ENCODE data around the gene ARL15.

ARL15 gene

DNA sequence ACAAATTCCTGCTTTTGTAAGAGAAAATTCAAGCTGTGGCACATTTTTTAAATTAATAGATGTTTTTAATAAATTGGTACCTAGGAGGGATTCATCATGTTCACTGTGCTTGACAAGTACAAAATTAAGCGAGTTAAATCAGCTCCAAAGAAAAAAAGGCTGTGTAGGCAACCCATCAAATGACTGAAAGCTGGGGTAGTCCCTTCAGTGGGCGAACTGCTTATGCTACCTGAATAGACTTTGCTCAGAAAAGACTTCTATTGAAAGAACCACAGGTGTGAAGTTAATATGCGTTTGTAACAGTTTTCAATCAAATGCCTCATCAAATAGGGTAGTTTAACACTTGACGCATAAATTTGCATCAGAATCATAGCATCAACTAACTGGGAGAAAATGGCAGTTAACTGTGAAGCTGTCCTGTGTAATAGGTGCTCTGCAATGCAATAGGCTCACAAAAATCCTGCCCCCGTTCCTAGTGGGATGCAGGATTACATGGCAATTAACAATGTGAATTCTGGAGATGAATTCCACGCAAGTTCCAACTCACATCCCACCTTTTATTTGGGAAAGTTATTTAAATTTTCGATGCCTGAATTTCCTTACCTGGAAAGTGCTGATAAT is 14.4 kb upstream of the ARL15 start:
- TF ChIP-seq GATA3 (IDR thresholded peaks at IDR 0.05; ENCODE audit: low read depth, low read length) (no peak), GATA2 (IDR thresholded peaks at IDR 0.05; ENCODE audit: low read depth, low read length) (no peak)

DNA sequence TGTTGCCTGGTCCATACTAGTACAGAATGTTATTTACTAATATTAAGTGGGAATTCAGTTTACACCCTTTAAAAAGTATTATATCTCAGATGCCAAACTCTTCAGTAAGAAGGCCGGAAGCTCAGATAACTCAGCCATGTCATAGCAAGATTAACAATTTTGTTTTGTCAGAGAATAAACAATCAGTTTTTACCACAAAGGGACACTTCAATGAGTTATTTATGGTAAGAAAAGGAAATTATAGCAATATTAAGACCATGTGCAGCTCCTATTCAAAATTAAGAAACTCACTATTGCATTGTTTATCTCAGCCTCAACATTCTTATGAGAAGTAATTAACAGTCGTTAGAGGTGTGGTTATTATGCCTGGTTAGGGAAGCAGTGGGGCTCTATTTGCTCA is 13.1 kb upstream of the ARL15 start:
- no peak for TF ChIP-seq GATA3 (IDR thresholded peaks at IDR 0.05; ENCODE audit: low read depth, low read length)
- TF ChIP-seq GATA2 (IDR thresholded peaks at IDR 0.05; ENCODE audit: low read depth, low read length): no peak

DNA sequence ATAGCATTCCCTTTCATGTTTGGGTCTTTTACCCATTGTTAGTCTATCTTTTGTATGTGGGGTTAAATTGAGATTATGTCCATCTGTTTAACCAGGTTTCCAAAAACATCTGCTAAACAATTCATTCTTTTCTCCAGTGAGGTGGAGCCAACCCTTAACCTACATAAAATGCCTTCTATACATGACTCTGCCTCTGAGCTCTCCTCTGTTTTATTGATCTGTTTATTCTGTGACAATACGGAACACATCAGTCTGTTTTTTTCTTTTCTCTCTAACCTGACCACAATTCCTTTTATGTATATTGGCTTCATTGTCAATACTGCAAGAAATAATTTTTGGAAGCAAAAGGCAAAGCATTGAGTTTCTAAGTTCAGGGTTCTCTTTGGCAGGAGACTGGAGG is 9.9 kb upstream of the ARL15 start:
- TF ChIP-seq GATA3 (IDR thresholded peaks at IDR 0.05; ENCODE audit: low read depth, low read length) (no peak), GATA2 (IDR thresholded peaks at IDR 0.05; ENCODE audit: low read depth, low read length) (no peak)

DNA sequence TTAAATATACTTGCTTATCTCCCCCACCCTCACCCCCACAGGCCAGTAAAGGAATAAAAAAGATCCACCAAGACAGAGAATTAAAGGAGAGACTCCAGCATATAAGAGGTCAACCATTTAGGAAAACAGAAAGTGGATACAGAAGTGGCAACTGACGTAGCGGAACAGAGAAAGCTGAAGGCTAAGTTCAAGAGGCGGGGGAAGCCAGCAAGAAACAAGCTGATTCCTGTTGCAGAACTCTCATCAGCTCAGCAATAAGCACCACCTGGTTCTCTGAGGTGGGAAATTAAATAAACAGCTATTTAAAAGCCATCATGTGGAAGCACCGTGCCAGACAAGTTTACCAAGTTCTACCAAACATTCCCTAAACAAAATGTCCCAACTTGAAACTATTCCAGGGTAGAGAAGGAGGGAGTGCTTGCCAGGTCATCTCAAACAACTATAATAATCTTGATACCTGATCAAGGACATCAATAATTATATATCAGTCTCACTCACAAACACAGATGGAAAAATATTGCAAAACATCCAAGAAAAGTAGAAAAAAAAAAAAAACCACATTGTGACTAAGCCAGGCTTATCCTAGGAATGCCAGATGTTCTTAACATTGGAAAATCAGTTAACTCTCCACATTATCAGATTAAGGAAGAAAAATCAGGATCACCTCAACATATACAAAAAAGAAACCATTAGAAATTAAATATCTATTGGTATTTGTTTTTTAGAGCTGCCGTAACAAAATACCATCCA is 7.3 kb upstream of the ARL15 start:
- TF ChIP-seq GATA2 (IDR thresholded peaks at IDR 0.05; ENCODE audit: low read depth, low read length) (no peak), GATA3 (IDR thresholded peaks at IDR 0.05; ENCODE audit: low read depth, low read length) (no peak)

DNA sequence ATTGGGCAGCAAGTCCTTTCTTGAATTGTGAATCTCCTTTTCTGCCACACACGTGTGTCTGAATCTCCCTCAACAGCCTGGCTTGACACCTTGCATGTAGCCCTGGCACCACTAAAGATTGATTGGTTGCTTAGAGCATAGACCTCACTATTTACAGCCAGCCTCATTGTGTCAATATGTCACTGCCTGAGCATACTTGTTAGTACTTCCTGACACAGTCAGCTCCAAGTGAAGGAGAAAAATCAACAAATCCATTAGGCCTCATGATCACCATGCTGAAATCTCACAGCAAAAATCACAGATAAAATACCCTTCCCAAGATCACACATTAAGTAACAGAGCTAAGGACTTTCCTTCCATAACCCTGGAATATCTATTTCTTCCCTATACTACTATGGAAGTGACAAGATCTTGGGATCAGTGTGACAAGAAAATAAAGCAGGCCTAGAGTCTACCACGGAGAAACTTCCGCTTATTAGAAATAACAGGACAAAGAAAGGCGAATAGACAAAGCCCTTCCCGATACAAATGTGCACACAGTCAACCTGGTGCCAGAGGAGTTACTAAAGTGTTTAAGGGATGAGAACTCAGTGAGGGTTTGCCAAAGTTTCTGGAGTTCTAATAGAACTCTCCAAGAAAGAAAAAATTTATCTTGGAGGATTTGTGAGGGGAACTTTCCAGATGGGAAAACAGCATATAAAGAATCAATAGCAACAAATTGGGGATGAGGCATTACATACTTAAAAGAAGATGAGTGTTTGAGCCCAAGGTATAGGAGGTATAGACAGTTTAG is 5.6 kb upstream of the ARL15 start:
- no peak for TF ChIP-seq GATA2 (IDR thresholded peaks at IDR 0.05; ENCODE audit: low read depth, low read length)

DNA sequence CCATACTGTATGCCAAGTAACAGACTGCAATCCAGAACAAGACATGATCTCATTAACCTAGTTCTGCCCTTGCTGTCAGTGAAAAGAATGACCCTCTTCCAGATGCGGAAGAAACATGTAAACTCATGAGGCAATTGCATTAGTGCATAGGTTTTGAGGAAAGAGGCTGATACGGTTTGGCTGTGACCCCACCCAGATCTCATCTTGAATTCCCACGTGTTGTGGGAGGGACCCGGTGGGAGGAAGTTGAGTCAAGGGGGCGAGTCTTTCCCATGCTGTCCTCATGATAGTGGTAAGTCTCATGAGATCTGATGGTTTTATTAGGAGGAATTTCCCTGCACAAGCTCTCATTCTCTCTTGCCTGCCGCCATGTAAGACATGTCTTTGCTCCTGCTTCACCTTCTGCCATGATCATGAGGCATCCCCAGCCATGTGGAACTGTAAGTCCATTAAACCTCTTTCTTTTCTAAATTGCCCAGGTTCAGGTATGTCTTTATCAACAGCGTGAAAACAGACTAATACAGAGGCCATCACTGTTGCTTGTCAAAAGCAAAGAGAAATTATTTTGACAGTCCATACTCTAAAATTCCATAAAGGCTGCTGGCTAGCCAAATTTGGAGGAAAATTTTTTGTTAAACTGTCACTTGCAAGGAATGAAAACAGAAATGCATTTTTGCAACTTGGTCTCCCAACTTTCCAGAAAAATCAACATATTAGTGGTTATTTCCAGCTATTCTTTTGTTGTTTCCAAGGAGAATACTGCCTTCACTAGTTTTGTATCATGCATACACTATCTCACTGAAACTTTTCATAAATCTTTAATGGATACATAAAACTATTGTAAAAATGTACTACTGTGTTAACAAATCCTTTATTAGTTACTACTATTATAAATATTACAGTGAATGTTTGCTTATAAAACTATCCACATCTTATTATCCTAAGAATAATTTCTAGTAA is 3.2 kb upstream of the ARL15 start:
- TF ChIP-seq GATA3 (IDR thresholded peaks at IDR 0.05; ENCODE audit: low read depth, low read length): no peak
- no peak for TF ChIP-seq GATA2 (IDR thresholded peaks at IDR 0.05; ENCODE audit: low read depth, low read length)

DNA sequence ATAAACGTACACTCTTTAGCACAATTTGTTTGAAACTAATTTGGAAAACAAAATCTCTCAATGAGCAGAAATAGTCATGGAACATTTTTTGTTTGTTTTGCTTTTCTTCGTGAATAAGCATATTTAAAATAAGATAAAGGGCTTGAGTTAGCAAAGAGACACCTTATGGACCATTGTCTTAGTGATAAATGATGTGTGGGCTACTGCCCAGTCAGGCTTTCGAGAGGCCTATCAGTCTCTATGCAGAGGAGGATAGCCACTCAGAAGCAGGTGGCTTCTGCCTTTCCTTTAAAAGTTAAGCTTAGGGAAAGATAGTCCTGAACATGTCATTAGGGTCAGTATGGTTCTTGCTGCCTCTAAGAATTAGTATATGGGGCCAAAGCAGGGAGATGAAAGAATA is 2.1 kb upstream of the ARL15 start:
- TF ChIP-seq GATA2 (IDR thresholded peaks at IDR 0.05; ENCODE audit: low read depth, low read length): no peak

DNA sequence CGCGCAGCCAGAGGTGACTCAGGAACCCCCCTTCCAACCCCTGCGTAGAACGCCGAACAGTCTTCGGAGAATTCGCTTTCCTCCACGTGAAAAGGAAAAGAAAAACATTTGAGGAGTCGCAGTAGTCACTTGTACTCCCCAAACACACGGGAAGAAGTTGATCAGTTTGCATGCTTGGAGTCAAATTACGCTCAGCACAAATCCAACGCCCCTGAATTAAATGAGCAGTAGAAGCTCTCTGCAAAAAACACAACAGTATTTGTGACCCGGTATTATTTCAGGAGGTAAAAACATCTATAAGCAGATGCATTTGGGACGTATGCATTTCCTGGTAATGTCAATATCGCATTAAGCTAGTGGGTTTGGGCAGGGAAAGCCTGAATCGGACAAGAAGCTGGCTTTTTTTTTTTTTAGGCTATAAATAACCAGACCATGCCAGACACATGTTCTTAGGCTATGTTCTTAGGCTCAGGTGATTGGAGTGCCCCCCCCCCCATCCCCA is 854 bp upstream of the ARL15 start:
- no peak for TF ChIP-seq GATA3 (IDR thresholded peaks at IDR 0.05; ENCODE audit: low read depth, low read length)
- no peak for TF ChIP-seq GATA2 (IDR thresholded peaks at IDR 0.05; ENCODE audit: low read depth, low read length)

DNA sequence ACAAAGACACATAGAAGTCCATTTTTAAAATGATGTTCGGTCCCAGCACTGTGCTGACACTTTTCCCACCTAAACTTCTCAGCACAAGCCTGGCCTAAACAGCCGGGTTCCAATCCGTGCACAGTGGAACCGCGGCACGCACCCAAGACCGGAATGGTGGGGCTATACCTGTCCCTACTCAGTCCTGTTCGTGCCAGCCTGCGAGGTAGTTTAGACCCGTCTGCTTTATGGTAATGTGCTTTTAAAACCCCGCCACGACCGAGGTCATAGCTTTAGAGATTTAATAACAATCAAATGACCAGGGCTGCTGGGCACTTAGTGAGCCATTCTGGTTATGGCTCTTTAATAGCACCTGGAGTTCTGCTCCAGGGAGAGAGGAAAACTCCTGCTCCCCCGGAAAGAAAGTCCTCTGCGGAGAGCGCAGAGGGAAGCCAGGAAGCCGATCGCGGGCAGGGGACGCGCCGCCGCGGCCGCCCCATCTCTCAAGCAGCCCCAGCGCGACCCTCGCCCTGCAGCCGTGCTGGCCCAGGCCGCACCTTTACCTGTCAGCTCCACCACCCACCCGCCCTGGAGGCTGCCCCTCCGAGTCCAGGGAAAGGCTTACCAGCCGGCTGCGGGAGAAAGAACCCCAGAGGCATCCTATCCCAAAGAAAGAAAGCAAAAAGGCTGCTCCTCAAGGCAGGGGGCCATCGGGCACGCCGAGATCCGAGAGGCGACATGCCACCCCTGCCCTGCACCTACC is 511 bp downstream of the ARL15 start:
- TF ChIP-seq GATA2 (IDR thresholded peaks at IDR 0.05; ENCODE audit: low read depth, low read length): no peak
- no peak for TF ChIP-seq GATA3 (IDR thresholded peaks at IDR 0.05; ENCODE audit: low read depth, low read length)

DNA sequence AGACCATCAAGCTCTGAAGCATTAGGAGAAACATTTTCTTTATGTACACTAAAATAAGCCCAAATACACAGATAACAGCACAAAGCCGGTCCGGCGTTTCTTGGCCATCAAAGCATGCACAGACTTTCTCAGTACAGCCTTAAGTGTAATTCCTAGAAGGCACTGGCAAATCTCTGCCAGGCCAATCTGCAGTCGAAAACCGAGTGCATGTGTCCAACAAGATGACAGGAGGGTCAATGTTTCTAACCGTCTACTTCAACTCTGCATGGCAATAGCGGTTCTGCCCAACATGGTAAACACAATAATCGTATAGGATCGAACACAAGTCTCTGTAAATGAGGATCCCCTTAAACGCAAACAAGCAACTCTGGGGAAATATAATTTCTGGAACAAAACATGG is 1.1 kb downstream of the ARL15 start:
- TF ChIP-seq GATA2 (IDR thresholded peaks at IDR 0.05; ENCODE audit: low read depth, low read length) (no peak), GATA3 (IDR thresholded peaks at IDR 0.05; ENCODE audit: low read depth, low read length) (no peak)

DNA sequence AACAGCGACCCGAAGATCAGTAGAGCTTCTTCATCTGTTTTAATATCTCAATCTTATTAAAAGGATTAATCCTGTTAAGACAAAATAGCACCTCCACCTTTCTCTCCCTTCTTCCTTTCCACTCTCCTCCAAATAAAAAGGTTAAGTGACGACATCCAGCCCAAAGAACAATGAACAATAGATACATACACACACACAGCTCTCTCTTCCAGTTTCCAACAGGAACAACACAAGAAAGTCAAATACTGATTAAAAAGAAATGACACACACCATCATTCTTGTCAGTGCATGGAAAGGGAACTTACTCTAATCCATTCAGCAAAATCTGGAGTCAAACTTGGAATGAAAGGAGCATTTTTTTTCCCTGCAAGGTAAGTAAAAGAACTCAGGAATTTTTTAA is 2.8 kb downstream of the ARL15 start:
- no peak for TF ChIP-seq GATA3 (IDR thresholded peaks at IDR 0.05; ENCODE audit: low read depth, low read length)
- TF ChIP-seq GATA2 (IDR thresholded peaks at IDR 0.05; ENCODE audit: low read depth, low read length): no peak

DNA sequence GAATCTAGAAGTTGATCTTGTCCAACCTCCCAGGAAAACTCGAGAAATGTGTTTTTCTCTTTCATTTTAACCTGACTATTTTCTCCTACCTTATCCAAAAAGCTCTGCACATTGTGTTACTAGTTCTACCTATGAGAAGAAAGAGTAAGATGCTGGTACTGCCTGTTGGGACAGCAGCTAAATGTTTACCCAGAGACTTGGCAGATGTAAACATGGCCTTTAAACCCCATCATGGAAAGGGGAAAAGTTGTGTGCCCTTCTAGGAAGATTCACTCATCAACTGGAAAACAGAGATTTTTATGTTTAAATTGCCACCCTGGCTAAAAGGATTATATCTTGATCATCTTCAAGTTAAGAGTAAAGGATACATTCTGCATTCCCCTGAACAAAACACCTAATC is 3.5 kb downstream of the ARL15 start:
- TF ChIP-seq GATA3 (IDR thresholded peaks at IDR 0.05; ENCODE audit: low read depth, low read length) (no peak), GATA2 (IDR thresholded peaks at IDR 0.05; ENCODE audit: low read depth, low read length) (no peak)

DNA sequence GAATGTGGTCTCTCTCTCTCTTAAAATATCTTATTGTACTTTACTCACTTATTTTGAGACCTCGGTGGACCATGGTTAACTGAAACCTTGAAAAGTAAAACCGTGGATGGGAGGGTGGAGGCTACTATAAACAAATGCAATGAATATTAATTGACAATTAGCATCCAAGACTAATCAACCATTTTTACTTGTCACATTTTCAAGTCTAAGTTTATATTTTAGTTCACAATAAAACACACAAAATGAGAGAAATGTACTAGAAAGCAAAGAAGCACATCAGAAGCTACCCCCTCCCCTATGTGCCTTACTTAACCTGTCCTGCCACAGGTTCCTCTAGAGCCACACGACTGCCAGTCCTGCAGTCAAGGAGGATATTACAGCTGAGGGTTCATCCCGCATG is 4.6 kb downstream of the ARL15 start:
- TF ChIP-seq GATA3 (IDR thresholded peaks at IDR 0.05; ENCODE audit: low read depth, low read length) (no peak), GATA2 (IDR thresholded peaks at IDR 0.05; ENCODE audit: low read depth, low read length) (no peak)

Measured in SH-SY5Y (cell line).